PC-9 (cell line): ENCODE data around the gene COL4A6. TPM values are rescaled to one million over a fixed set of nuclear protein-coding genes. Genes with fewer than 3 reads are reported as not detected.

Experiments
- BruUV-seq: library from RNA; stranded (reverse); fragments of 400-500 nt; replicated peaks from 2 replicates; lab custom pipeline; 2021; lab: Mats Ljungman, UMichigan
- CTCF ChIA-PET: fragments of 300-600 bp; sonication (Branson Sonifier 250); formaldehyde crosslinking; loops from one replicate; lab custom pipeline; 2022; ENCODE audit warnings: antibody characterized with exemption; lab: Charles Lee
- POLR2A ChIA-PET: fragments of 300-600 bp; sonication (Branson Sonifier 250); formaldehyde crosslinking; loops from one replicate; lab custom pipeline; 2022; ENCODE audit warnings: antibody characterized with exemption; ENCODE audit not compliant: unreplicated experiment; lab: Charles Lee
- DNase-seq, 2 experiments: peaks; one replicate each; pipeline versions ENCODE4 v3.0.0 to v3.0.0-alpha.2; 2015 to 2022; ENCODE audit warnings: mixed read lengths in 1 of 2
- H2AFZ ChIP-seq: fragments of 200-600 bp; sonication (generic); 2 replicates; pipeline ENCODE4 v1.8.1; 2017; ENCODE audit warnings: antibody characterized with exemption
- H3F3A ChIP-seq: fragments of 200-600 bp; sonication (generic); 2 replicates; pipeline ENCODE4 v1.8.1; 2017; ENCODE audit warnings: antibody characterized with exemption, mild to moderate bottlenecking, low read depth; ENCODE audit not compliant: insufficient read depth
- H3K27ac ChIP-seq: fragments of 200-600 bp; sonication (generic); 2 replicates; pipeline ENCODE4 v1.6.1; 2016; ENCODE audit warnings: mixed run types
- H3K27me3 ChIP-seq: fragments of 200-600 bp; sonication (generic); 2 replicates; pipeline ENCODE4 v1.6.1; 2016; ENCODE audit warnings: low read depth, mixed run types; ENCODE audit not compliant: insufficient read depth
- H3K36me3 ChIP-seq: fragments of 200-600 bp; sonication (generic); 2 replicates; pipeline ENCODE4 v1.6.1; 2016; ENCODE audit warnings: low read depth, mixed run types
- H3K4me1 ChIP-seq: fragments of 200-600 bp; sonication (generic); replicated peaks from 2 replicates; pipeline ENCODE4 v1.6.1; 2016; ENCODE audit warnings: mixed run types; ENCODE audit not compliant: insufficient read depth
- H3K4me2 ChIP-seq: fragments of 200-600 bp; sonication (generic); 2 replicates; pipeline ENCODE4 v1.6.1; 2017; ENCODE audit warnings: mixed run types
- H3K4me3 ChIP-seq: fragments of 200-600 bp; sonication (generic); 2 replicates; pipeline ENCODE4 v1.6.1; 2016; ENCODE audit warnings: mixed run types
- H3K79me2 ChIP-seq: fragments of 200-600 bp; sonication (generic); 2 replicates; pipeline ENCODE4 v1.6.1; 2017; ENCODE audit warnings: low read depth, mixed run types
- H3K9me2 ChIP-seq: fragments of 200-600 bp; sonication (generic); 2 replicates; pipeline ENCODE4 v1.8.1; 2017; ENCODE audit warnings: mild to moderate bottlenecking; ENCODE audit not compliant: insufficient read depth
- H3K9me3 ChIP-seq: fragments of 200-600 bp; sonication (generic); 2 replicates; pipeline ENCODE4 v1.8.1; 2016; ENCODE audit warnings: low read depth; ENCODE audit not compliant: insufficient read depth
- H4K20me1 ChIP-seq: fragments of 200-600 bp; sonication (generic); 2 replicates; pipeline ENCODE4 v1.8.1; 2017; ENCODE audit not compliant: insufficient read depth
- EZH2 ChIP-seq: fragments of 200-600 bp; sonication (generic); IDR thresholded peaks from 2 replicates; pipeline ENCODE4 v1.8.0; 2017; ENCODE audit warnings: antibody characterized with exemption, low read depth
- intact Hi-C: fragments of 100-400 bp; cut with micrococcal nuclease; formaldehyde crosslinking; loops from one replicate; pipeline ENCODE4 v1.10.0; 2022; ENCODE audit not compliant: unreplicated experiment
- total RNA-seq: library from RNA; stranded (reverse); gene quantifications from 2 replicates; pipeline ENCODE4 v1.2.3, GENCODE V29; 2021
- TF ChIP-seq, protein P1 (sequence below): fragments of 200-600 bp; sonication (generic); conservative IDR thresholded peaks from 2 replicates; pipeline ENCODE4 v1.6.1; 2017; ENCODE audit warnings: mixed run types, antibody characterized with exemption, mild to moderate bottlenecking, moderate library complexity

The COL4A6 gene
- total RNA-seq, 1 experiment from 2014 or later, result 15.5 TPM

DNA sequence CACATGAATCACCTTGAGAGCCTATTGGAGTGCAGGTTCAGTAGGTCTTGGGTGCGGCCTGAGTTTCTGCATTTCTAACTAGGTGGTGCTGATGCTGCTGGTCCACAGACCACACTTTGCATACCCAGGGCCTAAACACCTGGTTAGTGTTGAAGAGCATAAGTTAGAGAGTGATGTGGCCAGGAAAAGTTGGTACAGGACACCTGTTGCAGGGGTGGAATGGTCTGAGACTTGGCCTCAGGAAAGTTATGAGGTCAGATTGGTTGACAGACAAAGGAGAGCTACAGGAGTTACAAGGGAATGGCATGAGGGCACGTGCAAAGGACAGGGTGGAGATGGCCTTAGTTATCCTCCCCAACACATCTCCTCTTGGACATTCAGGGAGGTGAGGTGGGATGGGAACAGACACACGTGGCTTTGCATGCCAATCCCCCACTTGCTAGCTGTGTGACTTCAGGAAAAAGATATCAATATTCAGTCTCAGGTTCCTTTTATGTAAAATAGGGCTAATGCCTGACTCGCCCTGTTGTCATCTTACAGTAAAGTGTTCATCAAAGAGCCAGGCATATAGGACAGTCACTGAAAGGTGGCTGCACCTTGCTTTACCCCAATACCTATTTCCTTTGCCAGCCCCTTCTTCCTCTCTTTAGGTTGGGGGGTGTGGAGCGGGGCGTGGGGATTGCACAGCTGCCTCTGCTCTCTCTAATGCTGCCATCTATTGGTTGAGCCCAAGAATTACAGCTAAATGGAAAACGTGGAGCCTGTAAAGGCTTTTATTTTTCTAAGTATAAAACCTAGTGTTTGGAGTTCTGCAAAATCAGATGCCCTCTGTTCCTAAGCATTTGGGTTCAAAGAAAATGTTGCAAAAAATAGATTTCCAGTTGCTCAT lies 299.2 kb downstream of the COL4A6 start:
- no peak for DNase-seq
- Histone ChIP-seq H4K20me1 (no peaks in the 10 kb centered on the region), H3K9me2 (no peaks in the 10 kb centered on the region), H3F3A (no peaks in the 10 kb centered on the region), H3K9me3 (no peaks in the 10 kb centered on the region), H3K79me2 (no peaks in the 10 kb centered on the region), H3K27ac (no peak overlapping the region), H3K27me3 (no peaks in the 10 kb centered on the region), H3K36me3 (no peaks in the 10 kb centered on the region), H2AFZ (no peak overlapping the region), H3K4me2 (no peak overlapping the region), H3K4me3 (no peak overlapping the region), H3K4me1 (no peaks in the 10 kb centered on the region)
- intact Hi-C loops, result no loop called here
- TF ChIP-seq EZH2, result no peak
- TF ChIP-seq, protein P1, sequence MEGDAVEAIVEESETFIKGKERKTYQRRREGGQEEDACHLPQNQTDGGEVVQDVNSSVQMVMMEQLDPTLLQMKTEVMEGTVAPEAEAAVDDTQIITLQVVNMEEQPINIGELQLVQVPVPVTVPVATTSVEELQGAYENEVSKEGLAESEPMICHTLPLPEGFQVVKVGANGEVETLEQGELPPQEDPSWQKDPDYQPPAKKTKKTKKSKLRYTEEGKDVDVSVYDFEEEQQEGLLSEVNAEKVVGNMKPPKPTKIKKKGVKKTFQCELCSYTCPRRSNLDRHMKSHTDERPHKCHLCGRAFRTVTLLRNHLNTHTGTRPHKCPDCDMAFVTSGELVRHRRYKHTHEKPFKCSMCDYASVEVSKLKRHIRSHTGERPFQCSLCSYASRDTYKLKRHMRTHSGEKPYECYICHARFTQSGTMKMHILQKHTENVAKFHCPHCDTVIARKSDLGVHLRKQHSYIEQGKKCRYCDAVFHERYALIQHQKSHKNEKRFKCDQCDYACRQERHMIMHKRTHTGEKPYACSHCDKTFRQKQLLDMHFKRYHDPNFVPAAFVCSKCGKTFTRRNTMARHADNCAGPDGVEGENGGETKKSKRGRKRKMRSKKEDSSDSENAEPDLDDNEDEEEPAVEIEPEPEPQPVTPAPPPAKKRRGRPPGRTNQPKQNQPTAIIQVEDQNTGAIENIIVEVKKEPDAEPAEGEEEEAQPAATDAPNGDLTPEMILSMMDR, result peak; percentile 60
- no TSS peak for BruUV-seq
- POLR2A ChIA-PET, result no interaction called here
- CTCF ChIA-PET, result no interaction called here

- Histone ChIP-seq H3K4me3 (no peak overlapping the region), H3K4me2 (no peak overlapping the region), H2AFZ (no peak overlapping the region), H3K9me2 (no peaks in the 10 kb centered on the region), H3K9me3 (no peaks in the 10 kb centered on the region), H3F3A (peaks cover 6% of the 10 kb centered on the region; the same call in 1 of the 2 replicates), H3K79me2 (no peaks in the 10 kb centered on the region), H3K4me1 (no peaks in the 10 kb centered on the region), H4K20me1 (no peaks in the 10 kb centered on the region), H3K27me3 (no peaks in the 10 kb centered on the region), H3K27ac (no peak overlapping the region), H3K36me3 (no peaks in the 10 kb centered on the region)
- intact Hi-C loops, result no loop called here
- TF ChIP-seq EZH2, result no peak
- TF ChIP-seq, protein P1, result no peak
- BruUV-seq, result no TSS peak
- POLR2A ChIA-PET, result no interaction called here
- CTCF ChIA-PET, result no interaction called here
- DNase-seq, result no peak
Measured at GRCh38 chrX:108134724-108135123, 303.5 kb downstream of the COL4A6 start.

DNA sequence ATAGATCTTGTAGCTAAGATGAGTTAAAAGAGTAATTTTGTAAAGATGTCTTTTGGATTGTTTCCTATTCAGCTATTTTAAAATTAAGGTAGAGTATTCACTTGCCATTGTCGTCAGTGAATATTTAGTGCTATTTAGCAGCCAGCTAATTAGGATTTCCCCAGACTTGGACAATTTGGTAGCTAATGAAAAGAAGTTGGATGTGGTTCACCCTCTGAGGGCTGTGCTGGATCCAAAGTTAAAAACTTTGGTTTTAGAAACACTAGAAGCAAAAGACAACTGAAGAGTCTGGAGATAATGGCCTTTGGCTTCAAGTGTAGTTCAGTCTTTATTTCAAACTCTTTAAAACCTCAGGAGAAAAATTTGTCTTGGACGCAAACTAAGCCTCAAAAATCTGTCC lies 305.3 kb downstream of the COL4A6 start:
- Histone ChIP-seq H3K27me3 (no peaks in the 10 kb centered on the region), H3K9me2 (no peaks in the 10 kb centered on the region), H2AFZ (no peak overlapping the region), H3K27ac (no peak overlapping the region), H3K36me3 (no peaks in the 10 kb centered on the region), H4K20me1 (no peaks in the 10 kb centered on the region), H3K4me2 (no peak overlapping the region), H3K4me1 (no peaks in the 10 kb centered on the region), H3K9me3 (no peaks in the 10 kb centered on the region), H3F3A (peaks cover 6% of the 10 kb centered on the region; the same call in 1 of the 2 replicates), H3K79me2 (no peaks in the 10 kb centered on the region), H3K4me3 (no peak overlapping the region)
- TF ChIP-seq, protein P1, result no peak
- no peak for TF ChIP-seq EZH2
- intact Hi-C loops, result no loop called here
- ChIA-PET CTCF (interaction anchor here (0.5 kb wide), 1 partner anchor 463 kb away, joined by 4 read pairs; no protein-coding TSS in a partner anchor), POLR2A (no interaction called here)
- DNase-seq, result no peak
- no TSS peak for BruUV-seq
